ENCODE results near the gene STX7. TPM values are rescaled to one million over a fixed set of nuclear protein-coding genes. Genes with fewer than 3 reads are reported as not detected.

STX7 gene
- total RNA-seq, 1 experiment from 2014 or later = 25.6 TPM

GRCh38 chr6:132505158-132505557 is 7.8 kb downstream of the STX7 start (continued):
- TF ChIP-seq ZNF317 (CRISPR knock-in tag; IDR thresholded peaks at IDR 0.05; ENCODE audit: borderline replicate concordance, low read depth) (no peak), SP1 (CRISPR knock-in tag; conservative IDR thresholded peaks at IDR 0.05) (no peak), ATF3 (CRISPR knock-in tag; conservative IDR thresholded peaks at IDR 0.05) (no peak), ZNF671 (CRISPR knock-in tag; IDR thresholded peaks at IDR 0.05) (no peak), ZNF281 (CRISPR knock-in tag; IDR thresholded peaks at IDR 0.05) (no peak), NR1H2 (CRISPR knock-in tag; IDR thresholded peaks at IDR 0.05) (no peak), CTCF (IDR thresholded peaks at IDR 0.05) (no peak), TCF7 (CRISPR knock-in tag; IDR thresholded peaks at IDR 0.05; ENCODE audit: low read depth) (no peak)

- Mint-ChIP-seq H3K27me3 (ENCODE audit: low read depth) (no peaks in the 10 kb centered on the region), H3K9me3 (no peaks in the 10 kb centered on the region), H3K4me1 (peaks cover 8% of the 10 kb centered on the region), H3K4me3 (no peak overlapping the region), H3K36me3 (peaks cover 22% of the 10 kb centered on the region), H3K27ac (no peak overlapping the region)
- no peak for TF ChIP-seq E2F5 (CRISPR knock-in tag; IDR thresholded peaks at IDR 0.05)
- TF ChIP-seq MXD4 (CRISPR knock-in tag; IDR thresholded peaks at IDR 0.05; ENCODE audit: borderline replicate concordance) = no peak
- no peak for TF ChIP-seq ZBTB43 (CRISPR knock-in tag; IDR thresholded peaks at IDR 0.05)
- no peak for TF ChIP-seq ZSCAN18 (CRISPR knock-in tag; IDR thresholded peaks at IDR 0.05)
- no peak for TF ChIP-seq ELF4 (CRISPR knock-in tag; IDR thresholded peaks at IDR 0.05; ENCODE audit: low read depth)
- no peak for TF ChIP-seq TEAD4 (CRISPR knock-in tag; IDR thresholded peaks at IDR 0.05)
- TF ChIP-seq SOX15 (CRISPR knock-in tag; IDR thresholded peaks at IDR 0.05) = no peak
- no peak for TF ChIP-seq ZNF317 (CRISPR knock-in tag; IDR thresholded peaks at IDR 0.05; ENCODE audit: borderline replicate concordance, low read depth)
- no peak for TF ChIP-seq PRRX2 (CRISPR knock-in tag; IDR thresholded peaks at IDR 0.05)
- no peak for TF ChIP-seq ATF2 (CRISPR knock-in tag; IDR thresholded peaks at IDR 0.05; ENCODE audit: borderline replicate concordance, low read depth)
- POLR2A ChIA-PET = no interaction called here
- DNase-seq (ENCODE audit: low spot score) (no peak), ATAC-seq (no peak; the same call in 1 of the 2 replicates)
- CTCF ChIA-PET = no interaction called here
These were observed 8.2 kb downstream of the STX7 start for GRCh38 chr6:132504757-132505156.

All from WTC11 (cell line).